ENCODE measurements around the gene FGF12.

The FGF12 gene

GRCh38 chr3:192258721-192259120, 468.6 kb downstream of the FGF12 start:
- DNase-seq (ENCODE audit: low read depth), result no peak

DNA sequence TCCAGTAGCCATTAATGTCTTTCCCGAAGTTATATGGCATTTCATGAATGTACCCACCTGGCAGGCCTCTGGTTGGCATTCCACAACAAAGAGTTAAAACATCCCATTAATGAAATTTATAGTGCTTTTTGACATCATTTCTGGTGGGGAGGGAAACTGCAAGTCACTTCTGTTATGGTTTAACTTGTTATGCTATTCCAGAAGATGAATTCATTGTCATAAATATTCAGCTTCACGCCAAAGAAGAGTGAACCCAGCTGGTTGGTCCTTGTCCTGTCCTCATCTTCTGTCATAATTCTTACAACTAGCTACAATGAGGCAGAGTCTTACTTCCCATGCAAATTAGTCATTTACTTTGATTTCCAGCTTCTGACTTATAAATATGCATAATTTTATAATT, 471.5 kb downstream of the FGF12 start:
- TF ChIP-seq, protein P1, sequence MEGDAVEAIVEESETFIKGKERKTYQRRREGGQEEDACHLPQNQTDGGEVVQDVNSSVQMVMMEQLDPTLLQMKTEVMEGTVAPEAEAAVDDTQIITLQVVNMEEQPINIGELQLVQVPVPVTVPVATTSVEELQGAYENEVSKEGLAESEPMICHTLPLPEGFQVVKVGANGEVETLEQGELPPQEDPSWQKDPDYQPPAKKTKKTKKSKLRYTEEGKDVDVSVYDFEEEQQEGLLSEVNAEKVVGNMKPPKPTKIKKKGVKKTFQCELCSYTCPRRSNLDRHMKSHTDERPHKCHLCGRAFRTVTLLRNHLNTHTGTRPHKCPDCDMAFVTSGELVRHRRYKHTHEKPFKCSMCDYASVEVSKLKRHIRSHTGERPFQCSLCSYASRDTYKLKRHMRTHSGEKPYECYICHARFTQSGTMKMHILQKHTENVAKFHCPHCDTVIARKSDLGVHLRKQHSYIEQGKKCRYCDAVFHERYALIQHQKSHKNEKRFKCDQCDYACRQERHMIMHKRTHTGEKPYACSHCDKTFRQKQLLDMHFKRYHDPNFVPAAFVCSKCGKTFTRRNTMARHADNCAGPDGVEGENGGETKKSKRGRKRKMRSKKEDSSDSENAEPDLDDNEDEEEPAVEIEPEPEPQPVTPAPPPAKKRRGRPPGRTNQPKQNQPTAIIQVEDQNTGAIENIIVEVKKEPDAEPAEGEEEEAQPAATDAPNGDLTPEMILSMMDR (IDR thresholded peaks at IDR 0.05; ENCODE audit: low read length, missing control alignments), result no peak
- no peak for DNase-seq (ENCODE audit: low read depth)
- H3K4me3 ChIP-seq (replicated peaks; ENCODE audit: low read depth, low read length), result no peak overlapping the region

More at GRCh38 chr3:192258721-192259120, 468.6 kb downstream of the FGF12 start:
- TF ChIP-seq, protein P1 (IDR thresholded peaks at IDR 0.05; ENCODE audit: low read length, missing control alignments), result no peak
- H3K4me3 ChIP-seq (replicated peaks; ENCODE audit: low read depth, low read length), result no peak overlapping the region

DNA sequence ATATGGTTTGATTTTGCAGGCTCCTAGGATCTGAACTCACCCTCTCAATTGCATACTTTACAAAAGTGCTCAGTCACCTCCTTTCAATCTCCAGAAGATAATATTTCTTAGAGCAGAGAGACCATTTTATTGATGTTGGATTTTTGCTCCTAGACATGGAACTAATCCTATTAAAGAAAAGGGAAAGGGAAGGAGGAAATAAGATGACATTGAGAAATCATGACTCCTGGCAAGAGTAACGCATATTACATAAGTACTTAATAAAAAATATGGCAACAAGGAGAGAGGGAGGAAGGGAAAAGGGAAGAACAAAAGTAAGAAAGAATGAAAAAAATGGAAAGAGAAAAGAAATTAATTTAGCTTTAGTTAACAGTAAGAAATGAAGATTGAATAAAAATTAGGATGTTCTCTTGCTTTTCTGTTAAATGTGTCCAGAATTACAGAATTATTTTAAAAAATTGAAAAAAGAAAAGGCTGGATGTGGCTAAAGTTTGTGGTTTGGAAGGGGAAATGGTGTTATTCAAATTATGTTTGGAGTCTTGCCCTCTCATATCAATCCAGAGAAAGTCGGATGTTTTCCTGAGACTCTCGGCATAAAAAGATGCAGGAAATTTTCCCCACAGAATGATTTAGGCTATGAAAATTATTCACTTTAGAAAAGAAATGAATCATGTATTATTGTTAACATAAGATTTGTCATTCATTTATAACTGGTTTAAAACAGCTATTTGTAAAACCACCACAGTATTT, 474.0 kb downstream of the FGF12 start:
- no peak overlapping the region for H3K4me3 ChIP-seq (replicated peaks; ENCODE audit: low read depth, low read length)
- DNase-seq (ENCODE audit: low read depth), result peak; percentile 16
- TF ChIP-seq, protein P1 (IDR thresholded peaks at IDR 0.05; ENCODE audit: low read length, missing control alignments), result no peak

DNA sequence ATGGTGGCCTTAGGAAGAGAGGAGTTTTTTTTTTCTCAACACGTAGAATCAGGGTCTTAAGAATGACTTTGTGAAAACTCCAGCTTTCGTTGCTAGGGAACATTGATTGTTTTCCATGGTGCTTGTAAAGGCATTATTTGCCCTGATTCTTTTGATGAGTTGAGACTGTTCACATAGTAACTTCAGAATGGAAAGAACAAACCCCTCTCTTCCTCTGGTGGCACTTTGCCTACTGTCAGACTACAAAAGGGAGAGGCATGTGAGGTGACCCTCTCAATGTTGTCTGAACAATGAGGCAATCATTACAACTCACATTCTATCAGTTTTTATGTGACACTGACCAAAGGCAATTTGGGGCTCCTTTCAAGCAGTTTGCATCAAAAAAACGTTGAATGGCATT, 477.8 kb downstream of the FGF12 start:
- no peak for DNase-seq (ENCODE audit: low read depth)
- TF ChIP-seq, protein P1 (IDR thresholded peaks at IDR 0.05; ENCODE audit: low read length, missing control alignments), result no peak
- H3K4me3 ChIP-seq (replicated peaks; ENCODE audit: low read depth, low read length), result no peak overlapping the region

DNA sequence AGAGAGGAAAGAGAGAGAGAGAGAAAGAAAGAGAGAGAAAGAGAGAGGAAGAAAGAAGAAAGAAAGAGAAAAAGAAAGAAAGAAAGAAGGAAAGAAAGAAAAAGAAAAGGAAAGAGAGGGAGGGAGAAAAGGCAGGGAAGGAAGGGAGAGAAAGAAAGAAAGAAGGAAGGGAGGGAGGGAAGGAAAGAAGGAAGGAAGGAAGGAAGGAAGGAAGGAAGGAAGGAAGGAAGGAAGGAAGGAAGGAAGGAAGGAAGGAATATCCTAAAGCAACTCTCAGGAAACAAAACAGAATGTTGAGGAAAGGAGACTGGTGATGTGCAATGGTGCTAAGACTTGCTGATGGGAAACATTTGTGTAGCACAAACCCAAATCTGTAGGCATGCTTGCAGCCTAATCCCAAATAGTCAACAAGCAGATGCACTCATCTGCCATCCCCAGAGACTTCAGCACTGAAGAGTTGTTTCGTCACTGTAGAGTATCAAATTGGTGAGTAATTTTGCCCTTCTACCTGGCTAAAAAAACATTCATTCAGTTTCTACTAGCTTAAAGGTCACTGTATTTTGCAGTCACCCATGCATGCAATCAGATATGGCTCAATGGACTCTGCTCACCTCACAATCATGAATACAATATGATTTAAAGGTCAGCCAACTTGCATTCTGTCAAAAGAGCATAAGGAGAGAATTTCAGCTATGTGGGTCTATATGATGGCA, 480.3 kb downstream of the FGF12 start:
- no peak for DNase-seq (ENCODE audit: low read depth)
- no peak overlapping the region for H3K4me3 ChIP-seq (replicated peaks; ENCODE audit: low read depth, low read length)
- TF ChIP-seq, protein P1 (IDR thresholded peaks at IDR 0.05; ENCODE audit: low read length, missing control alignments), result no peak

- TF ChIP-seq, protein P1 (IDR thresholded peaks at IDR 0.05; ENCODE audit: low read length, missing control alignments), result no peak
- no peak for DNase-seq (ENCODE audit: low read depth)
- H3K4me3 ChIP-seq (replicated peaks; ENCODE audit: low read depth, low read length), result no peak overlapping the region
Observed at GRCh38 chr3:192244591-192244990, 482.8 kb downstream of the FGF12 start.
